ENCODE results near the gene KAZALD1.

DNA sequence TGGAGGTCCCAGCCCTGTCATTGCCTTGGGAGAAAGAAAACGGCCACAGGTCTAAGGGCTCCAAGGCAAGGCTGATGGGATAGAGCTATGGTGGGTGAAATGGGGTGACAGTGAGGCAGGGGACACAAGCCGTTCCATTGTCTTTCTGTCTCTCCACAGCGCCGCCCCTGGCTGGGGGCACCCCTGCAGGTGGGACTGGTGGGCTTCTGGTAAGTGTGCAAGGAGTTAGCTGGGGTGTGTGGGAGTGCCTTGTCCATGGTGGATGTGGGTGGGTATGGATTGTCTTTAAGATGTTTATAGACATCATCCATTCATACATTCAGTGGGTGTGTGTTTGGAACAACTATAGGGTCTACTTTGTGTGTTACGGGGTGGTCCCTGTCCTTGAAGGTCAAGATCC lies 23.3 kb upstream of the KAZALD1 start:
- TF ChIP-seq RAD21 (IDR thresholded peaks at IDR 0.05; ENCODE audit: low read depth) (no peak), ZBTB7A (IDR thresholded peaks at IDR 0.05; ENCODE audit: low read depth) (no peak), TEAD4 (IDR thresholded peaks at IDR 0.05) (no peak), EGR1 (IDR thresholded peaks at IDR 0.05) (no peak), CEBPB (IDR thresholded peaks at IDR 0.05) (no peak), EP300 (IDR thresholded peaks at IDR 0.05; ENCODE audit: borderline replicate concordance) (no peak), CREB1 (IDR thresholded peaks at IDR 0.05; ENCODE audit: low read depth) (no peak), TAF1 (IDR thresholded peaks at IDR 0.05; ENCODE audit: low read depth) (no peak), YY1 (IDR thresholded peaks at IDR 0.05; ENCODE audit: low read depth) (no peak), FOXM1 (IDR thresholded peaks at IDR 0.05; ENCODE audit: borderline replicate concordance, low read depth) (no peak), TCF12 (IDR thresholded peaks at IDR 0.05; ENCODE audit: low read depth) (no peak)
- TF ChIP-seq, protein P1, sequence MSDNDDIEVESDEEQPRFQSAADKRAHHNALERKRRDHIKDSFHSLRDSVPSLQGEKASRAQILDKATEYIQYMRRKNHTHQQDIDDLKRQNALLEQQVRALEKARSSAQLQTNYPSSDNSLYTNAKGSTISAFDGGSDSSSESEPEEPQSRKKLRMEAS (IDR thresholded peaks at IDR 0.05) = no peak

Data from Ishikawa (cell line).